D721Med (cell line): ENCODE data around the gene EPOP.

Experiments
- DNase-seq: peaks from one replicate; pipeline ENCODE4 v3.0.0; 2011; ENCODE audit warnings: low spot score; ENCODE audit not compliant: insufficient read length
- FAIRE-seq: peaks from 2 replicates; lab custom pipeline; 2011; peaks lifted over from hg19 to GRCh38; lab: Jason Lieb, UNC
- CTCF ChIP-seq: IDR thresholded peaks from 2 replicates; pipeline ENCODE4 v1.5.1; 2012; ENCODE audit warnings: mild to moderate bottlenecking, control low read depth; ENCODE audit not compliant: insufficient read depth; ENCODE audit errors: missing control alignments

EPOP gene

GRCh38 chr17:38698760-38699159 lies 24.0 kb upstream of the EPOP start:
- FAIRE-seq, result no peak
- TF ChIP-seq CTCF, result no peak
- no peak for DNase-seq

GRCh38 chr17:38697061-38697820 lies 22.5 kb upstream of the EPOP start:
- DNase-seq (no peak), FAIRE-seq (no peak)
- TF ChIP-seq CTCF, result no peak

- DNase-seq (no peak), FAIRE-seq (no peak)
- TF ChIP-seq CTCF, result no peak
Measured at GRCh38 chr17:38693700-38694329, 19.1 kb upstream of the EPOP start.

GRCh38 chr17:38691154-38691553 lies 16.4 kb upstream of the EPOP start:
- no peak for TF ChIP-seq CTCF
- FAIRE-seq (no peak), DNase-seq (no peak)

GRCh38 chr17:38690386-38690785 lies 15.6 kb upstream of the EPOP start:
- DNase-seq (no peak), FAIRE-seq (no peak)

GRCh38 chr17:38687286-38687685 lies 12.5 kb upstream of the EPOP start:
- DNase-seq (no peak), FAIRE-seq (no peak)
- TF ChIP-seq CTCF, result no peak

More at GRCh38 chr17:38690386-38690785, 15.6 kb upstream of the EPOP start:
- TF ChIP-seq CTCF, result no peak

- TF ChIP-seq CTCF, result no peak
- no peak for FAIRE-seq
Measured at GRCh38 chr17:38685491-38685890, 10.7 kb upstream of the EPOP start.

More at GRCh38 chr17:38685491-38685890, 10.7 kb upstream of the EPOP start:
- DNase-seq, result no peak
